Loucy (cell line): ENCODE results near the gene UBL4A.

Experiments
- H2AFZ ChIP-seq: fragments of 200-600 bp; sonication (generic); 2 replicates; pipeline ENCODE4 v1.6.0; 2016; ENCODE audit warnings: antibody characterized with exemption, mild to moderate bottlenecking, low read length, moderate library complexity
- H3F3A ChIP-seq: fragments of 200-600 bp; 2 replicates; pipeline ENCODE4 v1.6.0; 2016; ENCODE audit warnings: antibody characterized with exemption, low read depth, mild to moderate bottlenecking
- H3K27me3 ChIP-seq: fragments of 200-600 bp; sonication (generic); 2 replicates; pipeline ENCODE4 v1.6.1; 2014; ENCODE audit warnings: low read length, mild to moderate bottlenecking; ENCODE audit not compliant: insufficient read depth, poor library complexity, severe bottlenecking
- H3K36me3 ChIP-seq: fragments of 200-600 bp; sonication (generic); 2 replicates; pipeline ENCODE4 v1.6.1; 2016; ENCODE audit warnings: low read length; ENCODE audit not compliant: insufficient read depth
- H3K4me1 ChIP-seq: fragments of 200-600 bp; sonication (generic); 2 replicates; pipeline ENCODE4 v1.5.1; 2014; ENCODE audit warnings: low read length, mild to moderate bottlenecking; ENCODE audit not compliant: insufficient read depth, poor library complexity, severe bottlenecking
- H3K4me2 ChIP-seq: fragments of 200-600 bp; sonication (generic); 2 replicates; pipeline ENCODE4 v1.6.0; 2014; ENCODE audit warnings: antibody characterized with exemption, low read length, low read depth, mild to moderate bottlenecking; ENCODE audit not compliant: poor library complexity, severe bottlenecking
- H3K4me3 ChIP-seq: fragments of 200-600 bp; sonication (generic); 2 replicates; pipeline ENCODE4 v1.5.1; 2014; ENCODE audit warnings: low read length, mild to moderate bottlenecking, mixed read lengths; ENCODE audit not compliant: poor library complexity, severe bottlenecking
- H3K79me2 ChIP-seq: fragments of 200-600 bp; sonication (generic); 2 replicates; pipeline ENCODE4 v1.6.1; 2014; ENCODE audit warnings: low read length; ENCODE audit not compliant: insufficient read depth
- H3K9ac ChIP-seq: fragments of 200-600 bp; sonication (generic); 2 replicates; pipeline ENCODE4 v1.6.0; 2014; ENCODE audit warnings: mild to moderate bottlenecking, low read depth, low read length, moderate library complexity; ENCODE audit not compliant: poor library complexity, severe bottlenecking
- H3K9me2 ChIP-seq: fragments of 200-600 bp; sonication (generic); replicated peaks from 2 replicates; pipeline ENCODE4 v1.6.1; 2016; ENCODE audit warnings: low read depth, low read length, mixed read lengths
- H3K9me3 ChIP-seq: fragments of 200-600 bp; sonication (generic); 2 replicates; pipeline ENCODE4 v1.6.1; 2014; ENCODE audit warnings: mild to moderate bottlenecking, antibody characterized with exemption, low read length, low read depth; ENCODE audit not compliant: insufficient read depth
- H4K20me1 ChIP-seq: fragments of 200-600 bp; sonication (generic); 2 replicates; pipeline ENCODE4 v1.6.0; 2014; ENCODE audit warnings: antibody characterized with exemption, low read length, mild to moderate bottlenecking; ENCODE audit not compliant: insufficient read depth, poor library complexity, severe bottlenecking
- CTCF ChIP-seq: fragments of 200-600 bp; sonication (generic); conservative IDR thresholded peaks from 2 replicates; pipeline ENCODE4 v1.5.1; 2014; ENCODE audit warnings: mild to moderate bottlenecking, antibody characterized with exemption, low read length
- EZH2phosphoT487 ChIP-seq: fragments of 200-600 bp; IDR thresholded peaks from 2 replicates; pipeline ENCODE4 v1.6.1; 2018; ENCODE audit warnings: antibody characterized with exemption, mild to moderate bottlenecking, moderate library complexity, borderline replicate concordance

Gene UBL4A

GRCh38 chrX:154466036-154466435, 20.4 kb downstream of the UBL4A start:
- TF ChIP-seq EZH2phosphoT487: no peak
- no peak for TF ChIP-seq CTCF
- Histone ChIP-seq H4K20me1 (no peaks in the 10 kb centered on the region), H3K27me3 (no peaks in the 10 kb centered on the region), H3K36me3 (no peaks in the 10 kb centered on the region; the same call in 1 of the 2 replicates), H3K4me1 (no peaks in the 10 kb centered on the region), H2AFZ (no peak overlapping the region), H3K4me3 (no peak overlapping the region), H3K9me2 (no peaks in the 10 kb centered on the region), H3F3A (no peaks in the 10 kb centered on the region), H3K79me2 (no peaks in the 10 kb centered on the region), H3K4me2 (no peak overlapping the region), H3K9ac (no peak overlapping the region), H3K9me3 (no peaks in the 10 kb centered on the region)

GRCh38 chrX:154465601-154466000, 20.8 kb downstream of the UBL4A start:
- Histone ChIP-seq H3K9me2 (no peaks in the 10 kb centered on the region), H3K4me2 (no peak overlapping the region), H4K20me1 (no peaks in the 10 kb centered on the region), H3F3A (no peaks in the 10 kb centered on the region), H3K4me3 (no peak overlapping the region), H3K4me1 (no peaks in the 10 kb centered on the region), H3K27me3 (no peaks in the 10 kb centered on the region), H3K79me2 (no peaks in the 10 kb centered on the region), H3K9ac (no peak overlapping the region), H3K36me3 (no peaks in the 10 kb centered on the region; the same call in 1 of the 2 replicates), H3K9me3 (no peaks in the 10 kb centered on the region), H2AFZ (no peak overlapping the region)
- TF ChIP-seq EZH2phosphoT487 (no peak), CTCF (no peak)

- H3K79me2 ChIP-seq: peaks cover 3% of the 10 kb centered on the region; the same call in 1 of the 2 replicates
- no peaks in the 10 kb centered on the region for H3K9me2 ChIP-seq
- no peaks in the 10 kb centered on the region for H3K9me3 ChIP-seq
- no peak overlapping the region for H3K4me2 ChIP-seq
- no peaks in the 10 kb centered on the region; the same call in 1 of the 2 replicates for H3K36me3 ChIP-seq
- H3K27me3 ChIP-seq: no peaks in the 10 kb centered on the region
- H3K9ac ChIP-seq: no peak overlapping the region
- H3F3A ChIP-seq: no peaks in the 10 kb centered on the region
- H3K4me1 ChIP-seq: no peaks in the 10 kb centered on the region
- TF ChIP-seq CTCF: no peak
- no peak for TF ChIP-seq EZH2phosphoT487
- H3K4me3 ChIP-seq: no peak overlapping the region
- H4K20me1 ChIP-seq: no peaks in the 10 kb centered on the region
- no peak overlapping the region for H2AFZ ChIP-seq
These were observed 21.5 kb downstream of the UBL4A start for GRCh38 chrX:154464806-154465365.
